ENCODE measurements around the gene ACD.

- TF ChIP-seq EP300 (IDR thresholded peaks at IDR 0.05) (no peak), CTCF (IDR thresholded peaks at IDR 0.05) (no peak), POLR2A (IDR thresholded peaks at IDR 0.05) (no peak)
Measured at GRCh38 chr16:67652578-67653127, 7.4 kb downstream of the ACD start.
